LHCN-M2 (cell line): ENCODE data around the gene BSDC1. TPM values are rescaled to one million over a fixed set of nuclear protein-coding genes. Genes with fewer than 3 reads are reported as not detected.
"Not testable (repeated sequence)": the region's sequence is repeated elsewhere in the genome, so short reads cannot be mapped to it uniquely, and the experiment has no call there.

Source experiments
- DNase-seq: peaks from one replicate; pipeline ENCODE4 v3.0.0-alpha.2; 2012; ENCODE audit warnings: low read depth
- polyA plus RNA-seq: library from polyadenylated mRNA; unstranded; fragments of >200 nt; gene quantifications from one replicate; pipeline ENCODE4 v1.2.1, GENCODE V29; 2012; ENCODE audit warnings: missing spikeins
- total RNA-seq: library from RNA; depleted of rRNA; stranded (reverse); fragments of >200 nt; gene quantifications from 2 replicates; pipeline ENCODE4 v1.2.3, GENCODE V29; 2014; rRNA removed

BSDC1 gene
- 55.4 and 58.0 TPM in 2 replicates for total RNA-seq
- polyA plus RNA-seq: 30.4 TPM

GRCh38 chr1:32394141-32394889 is at the start of gene BSDC1:
TSS of gene BSDC1 (minus strand) at chr1:32394441. CDS start at chr1:32394414, 27 bp downstream.
- DNase-seq: peak; percentile 99

GRCh38 chr1:32441467-32441866 is 47.2 kb upstream of the BSDC1 start:
- DNase-seq: not testable (repeated sequence)

GRCh38 chr1:32438777-32439176 is 44.5 kb upstream of the BSDC1 start:
- DNase-seq: not testable (repeated sequence)

GRCh38 chr1:32438136-32438535 is 43.9 kb upstream of the BSDC1 start:
- DNase-seq: no peak

- DNase-seq: no peak
Observed at GRCh38 chr1:32431736-32432400, 37.6 kb upstream of the BSDC1 start.

- no peak for DNase-seq
Observed at GRCh38 chr1:32427264-32427963, 33.2 kb upstream of the BSDC1 start.

GRCh38 chr1:32426489-32427255 is 32.4 kb upstream of the BSDC1 start:
- DNase-seq: no peak

- no peak for DNase-seq
Observed at GRCh38 chr1:32421775-32422174, 27.5 kb upstream of the BSDC1 start.

GRCh38 chr1:32414186-32414886 is 20.1 kb upstream of the BSDC1 start:
- no peak for DNase-seq

- DNase-seq: peak; percentile 69
Observed at GRCh38 chr1:32413507-32414185, 19.4 kb upstream of the BSDC1 start.

- no peak for DNase-seq
Observed at GRCh38 chr1:32411261-32411660, 17.0 kb upstream of the BSDC1 start.

- DNase-seq: no peak
Observed at GRCh38 chr1:32406629-32407111, 12.4 kb upstream of the BSDC1 start.

GRCh38 chr1:32405672-32406467 is 11.6 kb upstream of the BSDC1 start:
- DNase-seq: no peak

GRCh38 chr1:32404946-32405345 is 10.7 kb upstream of the BSDC1 start:
- peak; percentile 54 for DNase-seq

GRCh38 chr1:32400876-32401631 is 6.8 kb upstream of the BSDC1 start:
- DNase-seq: peak; percentile 87

GRCh38 chr1:32399843-32400242 is 5.6 kb upstream of the BSDC1 start:
- DNase-seq: no peak

GRCh38 chr1:32398401-32398800 is 4.2 kb upstream of the BSDC1 start:
- no peak for DNase-seq

GRCh38 chr1:32396524-32396923 is 2.3 kb upstream of the BSDC1 start:
- DNase-seq: not testable (repeated sequence)
